ENCODE data around the gene NAP1L4.

The NAP1L4 gene

DNA sequence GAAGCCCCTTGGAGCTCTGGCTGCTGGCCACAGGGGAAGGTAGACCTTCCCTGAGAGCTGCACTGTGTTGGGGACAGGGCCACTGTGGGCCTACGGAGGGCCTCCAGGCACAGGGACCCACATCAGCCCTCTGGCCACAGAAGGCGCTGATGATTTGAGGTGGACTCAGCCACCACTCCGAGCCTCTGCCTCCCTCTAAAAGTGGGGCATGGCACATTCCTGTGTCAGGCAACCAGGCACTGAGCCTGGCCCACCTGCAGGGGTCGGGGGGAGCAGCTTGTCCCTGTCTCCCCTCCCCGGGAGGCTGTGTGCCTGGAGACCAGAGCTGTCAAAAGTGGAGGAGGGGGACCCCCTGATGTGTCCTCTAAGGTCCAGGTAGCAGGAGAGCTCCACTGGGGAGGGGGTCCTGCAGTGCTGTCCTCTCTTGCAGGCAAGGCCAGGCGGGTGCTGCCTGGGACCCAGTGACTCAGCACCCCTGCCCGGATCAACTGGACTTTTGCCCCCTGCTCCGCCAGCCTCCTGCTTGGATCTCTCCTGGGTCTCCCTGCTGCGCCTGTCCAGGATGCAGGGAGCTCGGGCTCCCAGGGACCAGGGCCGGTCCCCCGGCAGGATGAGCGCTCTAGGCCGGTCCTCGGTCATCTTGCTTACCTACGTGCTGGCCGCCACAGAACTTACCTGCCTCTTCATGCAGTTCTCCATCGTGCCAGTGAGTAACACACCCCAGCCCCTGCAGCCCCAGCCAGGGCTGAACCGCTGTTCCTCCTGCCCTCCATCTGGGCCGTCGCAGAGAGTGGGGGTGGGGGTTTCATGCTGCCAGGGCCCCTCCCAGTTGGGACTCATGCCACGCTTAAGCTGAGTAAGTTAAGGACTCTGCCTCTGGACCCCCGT, 89.1 kb downstream of the NAP1L4 start:
- no peak for DNase-seq

DNA sequence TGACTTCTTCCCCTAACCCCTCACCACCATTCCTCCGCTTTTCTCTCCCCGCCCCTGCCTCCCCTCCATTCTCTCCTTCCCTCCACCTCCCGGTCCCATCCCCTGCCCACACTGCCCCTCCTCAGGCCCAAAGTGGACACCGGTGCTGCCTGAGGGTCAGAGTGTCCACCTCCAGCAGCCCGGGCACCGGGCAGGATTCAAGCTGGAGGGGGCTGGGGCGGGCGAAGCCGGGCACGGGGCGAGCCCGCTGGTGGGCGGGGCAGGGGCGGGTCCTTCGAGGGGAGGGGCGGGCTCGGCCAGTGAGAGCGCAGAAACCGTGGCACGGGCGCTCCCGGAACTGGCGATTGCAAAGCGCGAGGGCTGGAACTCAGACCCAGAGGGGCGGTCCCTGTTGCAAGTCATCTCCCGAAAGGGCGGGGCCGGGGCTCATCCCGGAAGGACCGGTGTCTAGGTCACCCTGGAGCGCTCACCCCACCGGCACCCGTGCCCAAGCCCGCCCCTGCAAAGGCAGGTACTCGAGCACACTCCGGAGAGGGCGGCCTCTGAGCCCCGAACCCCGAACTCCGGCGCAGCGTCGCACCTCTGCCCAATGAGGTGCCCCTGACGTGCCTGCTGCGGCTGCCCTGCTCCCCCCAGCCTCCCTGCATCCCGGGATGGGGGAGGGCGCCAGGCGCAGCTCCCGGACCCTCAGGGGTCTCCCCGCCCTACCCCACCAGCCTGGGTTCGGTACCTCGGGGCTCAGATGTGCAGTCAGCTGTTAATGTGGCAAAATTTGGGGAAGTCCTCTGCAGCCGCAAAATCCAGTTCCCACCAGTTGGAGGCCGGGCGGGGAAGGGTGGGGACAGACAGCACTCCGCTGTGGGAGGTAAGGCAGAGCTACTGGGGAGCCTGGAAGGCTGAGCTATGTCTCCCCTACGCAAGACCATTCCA, 90.0 kb downstream of the NAP1L4 start:
- DNase-seq = peak; percentile 85

DNA sequence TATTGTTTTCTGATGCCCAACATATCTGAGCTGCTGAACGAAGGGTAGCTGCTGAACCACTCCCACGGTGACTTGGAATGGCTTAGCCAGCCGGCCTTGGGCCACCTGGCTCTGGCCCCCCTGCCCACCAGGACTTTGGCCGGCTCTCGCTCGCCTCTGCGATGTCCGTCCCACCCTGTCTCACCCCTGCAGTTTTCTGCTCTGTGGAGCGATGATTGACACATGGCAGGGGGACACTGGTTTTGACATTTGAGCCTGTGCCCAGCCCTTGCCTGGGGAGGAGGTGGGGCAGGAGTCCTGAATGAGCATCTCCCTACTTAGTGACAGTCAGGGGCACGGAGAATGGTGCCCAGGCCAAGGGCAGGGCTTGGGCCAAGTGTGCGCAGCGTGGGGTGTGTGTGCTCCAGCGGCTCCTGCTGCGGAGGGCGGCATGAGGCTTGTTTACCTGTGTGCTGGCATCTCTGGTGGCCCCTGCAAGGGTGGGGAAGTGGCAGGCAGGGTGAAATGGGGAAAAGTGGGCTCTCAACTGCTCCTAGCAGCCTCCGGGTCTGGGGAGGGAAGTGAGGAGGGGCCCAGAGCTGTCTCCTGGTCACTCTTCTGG, 90.8 kb downstream of the NAP1L4 start:
- no peak for DNase-seq

DNA sequence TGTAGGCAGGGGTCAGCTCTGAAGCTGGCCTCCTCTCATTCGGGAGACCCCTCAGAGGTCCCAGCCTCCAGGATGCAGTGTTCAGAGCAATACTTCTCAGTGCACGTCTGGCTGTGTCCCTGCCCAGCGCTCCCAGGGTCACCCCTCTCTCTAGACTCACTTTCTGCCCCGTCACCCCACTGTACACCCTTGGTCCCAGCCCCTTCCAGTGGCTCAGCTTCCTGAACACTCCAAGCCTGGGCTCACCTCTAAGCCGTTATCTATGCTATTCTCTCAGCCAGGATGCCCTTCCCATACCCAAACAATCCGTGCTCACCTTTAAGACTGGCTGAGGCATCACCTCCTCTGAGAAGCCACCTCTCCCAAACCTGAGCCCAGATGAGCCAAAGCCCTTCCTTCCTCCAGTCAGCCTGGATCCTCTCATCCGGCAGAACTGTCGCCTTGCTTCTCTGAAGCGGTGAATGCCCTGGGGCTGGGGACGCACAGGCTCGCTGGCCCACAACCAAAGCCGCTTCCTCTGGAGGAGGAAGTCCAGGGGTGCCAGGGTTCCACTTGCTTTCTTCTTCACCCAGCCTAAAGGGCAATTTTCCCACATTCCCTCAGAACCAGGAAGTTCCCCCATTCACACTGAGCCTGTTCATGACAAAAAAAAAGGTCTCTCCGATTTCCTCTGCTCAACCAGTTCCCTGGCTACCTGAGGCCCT, 92.9 kb downstream of the NAP1L4 start:
- DNase-seq = no peak

DNA sequence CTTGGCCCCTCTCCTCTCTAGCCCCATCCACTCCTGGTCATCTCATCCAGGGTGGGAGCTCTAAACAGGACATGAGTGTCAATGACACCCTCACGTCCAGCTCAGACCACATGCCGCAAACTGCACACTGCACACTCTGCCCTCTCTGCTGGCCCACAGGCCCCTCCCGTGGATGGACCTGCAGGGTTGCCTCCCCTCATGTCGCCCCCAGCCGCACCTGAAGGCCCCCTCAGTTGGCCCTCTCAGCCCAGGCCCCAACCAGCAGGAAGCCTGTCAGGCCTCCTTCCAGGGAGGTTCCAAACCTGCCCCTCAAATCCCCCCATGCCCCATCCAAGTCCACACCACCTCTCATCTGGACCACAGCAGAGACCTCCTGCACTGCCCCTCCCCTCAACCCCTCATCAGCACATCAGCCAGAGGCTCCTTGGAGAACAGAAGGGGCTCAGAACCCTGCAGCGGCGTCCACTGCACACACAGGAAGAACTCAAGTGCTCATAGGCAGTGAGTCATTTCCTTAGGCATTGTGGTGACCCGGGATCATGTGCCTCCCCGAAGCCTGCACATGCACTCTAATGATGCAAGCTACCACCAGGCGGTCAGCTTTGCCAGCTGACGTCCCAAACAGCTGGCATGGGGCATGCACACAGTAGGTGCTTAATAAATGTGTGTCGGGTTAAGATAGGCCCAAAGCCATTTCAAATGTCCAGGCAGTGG, 93.6 kb downstream of the NAP1L4 start:
- peak; percentile 52 for DNase-seq

DNA sequence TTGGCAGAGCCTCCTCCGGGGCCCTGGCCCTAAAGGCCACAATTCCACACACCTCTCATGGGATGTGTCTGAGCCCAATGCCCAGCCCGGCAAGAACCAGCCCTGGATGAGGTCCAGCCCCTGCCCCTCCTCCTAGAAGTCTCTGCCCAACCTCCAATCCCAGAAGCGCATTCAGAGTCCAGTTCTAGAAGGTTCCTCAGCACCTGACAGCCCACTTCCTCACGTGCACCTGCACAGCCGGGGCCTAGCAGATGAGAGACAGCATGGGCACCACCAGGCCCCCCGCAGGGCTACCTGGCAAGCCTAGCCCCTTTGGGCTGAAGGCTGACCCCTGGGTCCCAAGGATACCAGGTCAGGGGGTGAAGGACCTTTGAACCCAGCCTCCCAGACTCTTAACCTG, 95.1 kb downstream of the NAP1L4 start:
- no peak for DNase-seq

DNA sequence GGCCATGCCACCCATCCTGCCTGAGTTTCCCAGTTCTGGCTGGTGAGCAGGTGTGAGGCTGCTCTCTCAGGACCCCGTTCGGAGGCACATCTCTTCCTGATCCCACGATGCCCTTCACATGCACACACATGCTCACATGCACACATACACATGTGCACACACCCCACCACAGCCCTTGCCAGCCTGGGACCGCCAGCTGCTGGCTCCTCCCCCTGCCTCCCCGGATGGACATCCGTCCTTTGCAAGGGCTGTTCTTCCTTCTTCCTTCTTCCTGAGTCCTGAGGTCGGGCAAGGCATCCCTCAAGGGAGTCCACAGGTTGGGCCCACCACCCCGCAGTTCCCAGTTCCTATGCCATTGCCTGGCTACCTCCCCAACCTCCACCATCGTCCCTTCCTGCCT, 96.1 kb downstream of the NAP1L4 start:
- no peak for DNase-seq
